Stimulated activated CD4-positive, alpha-beta T cell treated with anti-CD3 and anti-CD28 coated beads, TNF-alpha, amount 100 ng/mL, for 48 hours (primary cell): Measurements from ENCODE around the gene ALK.

Experiments used
- DNase-seq, 3 donors: peaks; one replicate each; pipeline ENCODE4 v3.0.0-alpha.2; 2020; ENCODE audit warnings: low read depth in 3 of 3

The ALK gene

DNA sequence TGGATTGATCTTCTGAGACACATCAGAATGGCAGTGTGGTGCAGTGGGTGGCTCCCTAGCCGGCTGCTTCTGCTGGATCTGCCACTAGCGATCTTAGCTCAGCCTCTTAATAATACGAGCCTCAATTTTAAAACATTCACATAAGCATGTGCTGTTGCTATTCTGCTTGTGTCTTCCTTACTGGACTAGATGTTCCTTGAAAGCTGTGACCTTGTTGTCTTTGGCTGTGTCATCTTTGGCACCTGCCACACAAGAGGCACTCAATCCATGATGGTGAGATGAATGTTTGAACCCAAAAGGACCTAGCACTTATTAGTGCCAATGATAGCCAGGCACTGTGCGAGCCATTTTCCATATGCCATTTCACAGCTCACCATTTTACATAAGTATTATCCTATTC, 393.0 kb downstream of the ALK start:
- DNase-seq = no peak

DNA sequence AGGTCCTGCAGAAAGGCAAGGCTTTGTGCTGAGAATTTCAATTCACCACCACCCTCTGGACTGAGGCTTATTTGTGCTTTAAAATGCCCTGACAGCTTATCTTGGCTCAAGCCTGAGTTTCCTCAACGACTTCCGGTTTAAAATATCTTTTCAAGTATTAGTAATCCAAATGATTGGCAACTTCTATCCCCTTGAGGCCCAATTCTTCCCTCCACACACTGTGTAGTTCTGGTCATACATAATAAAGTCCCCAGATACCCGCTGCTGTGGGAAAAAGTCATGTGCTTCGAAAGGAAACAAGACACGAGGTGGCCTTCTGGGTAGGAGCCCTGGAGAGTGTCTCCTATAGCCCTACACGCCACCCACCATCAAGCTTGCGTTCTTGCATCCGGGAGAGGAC, 393.4 kb downstream of the ALK start:
- no peak for DNase-seq

DNA sequence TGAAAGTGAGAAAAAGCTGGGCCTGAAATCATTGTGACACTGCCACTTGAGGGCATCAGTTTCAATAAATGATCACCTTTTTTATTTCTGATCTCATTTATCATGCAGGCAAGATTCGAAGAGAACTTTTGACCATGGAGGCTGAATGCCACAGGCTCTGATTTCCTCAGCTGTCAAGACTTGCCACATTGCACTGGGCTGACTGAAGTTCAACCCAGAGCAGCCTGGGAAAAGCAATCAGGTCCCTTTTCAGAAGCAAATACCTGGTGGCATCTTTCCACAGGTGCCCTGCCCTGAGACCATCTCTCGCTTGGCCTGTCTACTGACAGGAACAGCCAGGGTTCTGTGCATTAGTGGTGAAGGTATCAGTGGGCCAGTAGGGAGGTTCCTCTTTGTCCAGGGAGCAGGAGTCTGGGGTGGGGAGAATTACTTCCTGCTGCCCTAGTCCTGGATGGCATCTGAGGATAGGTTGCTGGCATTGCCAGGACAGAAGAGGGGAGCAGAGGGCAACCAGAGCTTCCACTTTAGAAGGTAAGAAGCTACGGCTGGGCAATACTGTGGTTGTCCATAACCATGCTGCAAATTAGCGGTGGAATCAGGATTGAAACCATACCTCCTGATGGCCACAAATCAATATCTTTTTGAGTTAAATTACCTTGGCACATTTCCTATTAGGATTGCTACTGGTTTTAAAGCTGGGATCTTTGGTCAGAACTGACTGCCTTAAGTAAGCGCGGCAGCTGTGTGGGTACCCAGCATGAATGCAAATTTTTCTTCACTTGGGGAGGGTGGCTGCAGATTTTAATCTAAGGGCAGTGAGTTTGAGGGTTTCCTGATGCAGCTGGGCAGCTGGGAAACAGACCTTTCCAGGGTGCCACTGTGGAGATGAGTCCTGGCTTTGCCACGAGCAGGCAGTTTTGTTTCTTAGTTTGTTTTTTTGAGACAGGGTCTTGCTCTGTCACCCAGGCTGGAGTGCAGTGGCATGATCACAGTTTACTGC, 394.5 kb downstream of the ALK start:
- no peak for DNase-seq

DNA sequence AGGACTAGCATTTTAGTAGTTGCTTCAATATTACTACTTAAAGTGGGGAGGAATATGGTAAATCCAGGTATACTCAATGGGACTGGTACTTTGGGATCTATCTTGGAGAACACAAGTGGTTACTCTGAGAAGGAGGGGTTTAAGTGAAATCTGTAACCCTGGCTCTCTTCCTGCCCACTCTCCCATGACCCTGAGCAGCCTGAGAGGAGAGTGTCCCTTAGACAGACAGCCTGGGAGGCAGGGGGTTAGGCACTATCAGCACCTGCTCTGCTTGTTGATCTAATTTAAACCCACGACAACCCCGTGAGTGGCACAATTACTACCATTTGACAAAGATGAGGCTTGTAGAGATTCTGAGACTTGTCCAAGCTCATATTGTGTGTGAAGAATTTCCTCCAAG, 395.5 kb downstream of the ALK start:
- DNase-seq = no peak

DNA sequence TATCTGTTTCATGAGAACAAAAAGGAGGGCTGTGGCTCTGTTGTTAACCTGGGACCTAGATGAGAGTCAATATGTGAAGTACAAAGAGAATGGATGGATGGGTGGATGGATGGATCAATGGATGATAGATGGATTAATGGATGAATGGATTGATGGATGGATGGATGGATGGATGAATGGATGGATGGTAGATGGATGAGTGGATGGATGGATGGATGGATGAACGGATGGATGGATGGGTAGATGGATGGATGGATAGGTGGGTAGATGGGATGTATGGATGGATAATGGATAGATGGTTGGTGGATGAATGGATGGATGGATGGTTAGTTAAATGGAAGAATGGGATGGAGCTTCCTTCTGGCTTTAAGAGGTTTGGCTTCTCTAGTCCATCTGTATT, 396.7 kb downstream of the ALK start:
- no peak for DNase-seq

DNA sequence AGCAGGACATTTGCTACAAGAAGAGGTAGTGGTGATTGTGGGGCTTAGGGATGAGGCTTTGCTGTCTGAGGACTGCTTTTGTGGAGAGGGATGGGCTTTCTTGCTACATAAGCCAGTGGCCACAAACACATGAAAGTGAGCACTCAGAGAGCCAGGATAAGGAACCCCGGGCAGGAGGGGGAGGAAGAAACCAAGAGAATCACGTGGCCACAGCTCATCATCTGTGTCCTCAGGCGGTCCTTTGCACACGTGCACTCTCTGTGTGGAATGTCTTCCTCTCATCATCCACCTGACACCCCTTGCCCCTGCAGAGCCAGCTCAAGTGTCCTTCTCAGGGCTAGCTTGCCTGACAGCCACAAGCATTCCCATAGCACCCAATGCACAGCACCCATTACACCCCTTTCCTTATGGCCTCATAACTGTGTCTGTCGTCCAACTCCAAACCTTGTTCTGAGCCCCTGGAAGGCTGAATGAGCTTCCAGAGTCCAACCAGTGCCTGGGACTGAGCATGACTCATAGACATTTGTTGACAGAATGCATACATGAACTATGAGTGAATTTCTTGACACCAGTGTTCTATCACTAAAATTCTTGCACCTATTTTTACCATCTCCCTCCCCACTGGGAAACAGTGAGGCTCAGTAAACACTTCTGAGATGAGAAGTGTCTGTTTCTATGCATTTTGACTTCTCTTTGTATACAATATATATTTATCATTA, 398.3 kb downstream of the ALK start:
- DNase-seq = no peak

DNA sequence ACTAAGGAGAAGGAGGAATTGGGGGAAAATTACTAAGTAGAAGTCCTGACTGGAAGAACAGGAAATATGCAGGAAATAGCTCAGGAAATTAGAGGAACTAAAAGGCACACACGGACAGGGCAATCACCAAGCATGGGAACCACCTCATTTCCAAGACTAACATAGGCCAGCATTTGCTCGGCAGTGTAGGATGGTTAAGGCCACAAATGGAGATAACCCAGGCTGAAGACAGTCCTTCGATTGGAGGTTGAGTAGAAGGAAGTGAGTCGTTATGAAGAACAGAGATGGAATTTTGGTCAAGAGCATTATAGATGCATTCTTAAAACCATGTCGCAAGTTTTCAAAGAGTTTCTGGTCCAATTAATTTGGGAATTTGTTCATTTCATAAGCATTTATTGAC, 401.4 kb downstream of the ALK start:
- DNase-seq = no peak

DNA sequence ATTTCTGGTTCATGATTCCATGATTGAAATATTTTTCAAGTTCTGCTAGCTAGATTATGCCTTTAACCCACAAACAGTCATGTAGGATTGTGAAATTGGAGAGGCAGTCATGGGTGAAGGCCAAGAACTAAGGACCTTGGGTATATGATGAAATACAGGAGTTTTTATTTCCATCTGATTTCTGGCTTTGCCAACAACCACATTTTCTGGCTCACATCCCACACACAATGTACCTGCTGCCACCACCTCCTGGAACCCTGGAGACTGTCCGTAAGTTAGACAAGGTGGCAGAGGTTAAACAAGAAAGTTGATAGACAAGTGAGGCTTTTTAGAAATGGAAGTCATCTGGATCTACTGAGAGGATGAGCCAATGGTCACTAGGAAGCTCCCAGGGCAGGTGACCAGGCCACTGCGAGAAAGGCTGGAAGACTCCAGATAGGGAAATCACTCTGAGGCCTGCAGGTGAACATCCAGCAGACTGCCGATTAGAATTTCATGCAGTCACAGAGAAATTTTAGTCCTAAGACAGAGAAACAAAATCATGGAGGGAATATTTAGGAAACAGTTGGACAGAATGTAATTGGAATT, 402.0 kb downstream of the ALK start:
- DNase-seq = no peak

DNA sequence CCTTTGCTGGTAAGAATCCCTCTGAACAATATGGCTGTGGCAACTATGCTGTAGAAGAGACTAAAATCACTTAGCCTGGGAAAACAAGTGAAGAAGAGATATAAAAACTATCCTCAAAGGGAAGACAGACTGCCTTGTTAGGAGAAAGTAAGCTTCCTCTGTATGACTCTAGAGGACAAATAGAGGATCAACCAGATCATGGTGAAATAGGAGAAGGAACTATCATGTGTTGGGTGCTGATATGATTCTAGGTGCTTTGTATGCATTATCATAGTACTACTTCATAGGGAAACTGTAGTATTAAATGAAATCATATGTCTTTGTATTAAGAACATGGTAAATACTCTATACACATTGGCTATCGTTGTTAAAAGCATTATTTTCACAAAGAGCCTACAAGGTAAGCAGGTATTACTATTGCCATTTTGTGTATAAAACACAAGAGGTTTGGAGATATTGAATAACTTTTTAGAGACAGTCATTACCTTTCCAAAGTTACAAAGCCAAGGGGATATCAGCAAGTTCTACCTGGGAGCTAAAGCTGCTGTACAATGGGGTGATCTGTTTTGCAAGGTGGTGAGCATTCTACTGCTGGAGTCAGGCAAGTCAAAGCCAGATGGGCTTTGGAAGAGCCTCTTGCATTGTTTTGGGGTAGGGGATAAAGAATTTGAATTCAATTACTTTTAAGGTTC, 402.6 kb downstream of the ALK start:
- no peak for DNase-seq

DNA sequence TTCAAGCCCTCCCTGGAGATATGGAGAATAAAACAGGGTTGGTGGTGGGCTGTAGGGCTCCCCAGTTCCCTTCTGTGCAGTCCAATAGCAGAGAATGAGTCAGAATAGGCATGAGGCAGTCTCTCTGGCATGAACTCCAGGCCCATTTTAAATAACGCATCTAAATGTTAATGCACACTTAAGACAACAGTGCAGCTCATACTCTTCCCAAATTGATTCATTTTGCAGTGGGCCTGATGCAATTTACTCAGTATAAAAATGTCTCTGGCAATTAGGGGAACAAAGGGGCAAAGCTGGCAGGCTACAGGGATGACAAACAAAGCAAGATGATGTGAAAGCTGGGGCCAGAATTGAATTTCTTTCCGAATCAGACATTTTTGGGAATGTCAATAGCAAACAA, 403.4 kb downstream of the ALK start:
- DNase-seq = no peak

DNA sequence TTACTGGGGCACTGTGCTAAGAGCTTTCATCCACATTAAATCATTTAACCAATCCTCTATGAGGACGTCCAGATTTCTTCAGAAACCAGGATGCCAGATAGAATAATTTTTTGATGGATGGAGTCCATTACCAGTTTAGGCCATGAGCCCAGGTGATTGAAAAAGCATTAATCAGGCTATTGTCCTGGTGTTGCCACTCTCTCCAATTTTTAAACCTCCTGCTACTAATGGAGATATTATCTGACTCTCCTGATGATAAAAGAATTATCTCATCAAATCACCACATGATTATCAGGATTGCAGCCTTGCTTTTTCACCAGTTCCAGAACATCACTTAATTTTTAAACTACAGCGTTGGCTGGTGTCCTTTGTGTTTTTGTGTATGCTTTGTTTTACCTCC, 404.0 kb downstream of the ALK start:
- no peak for DNase-seq

DNA sequence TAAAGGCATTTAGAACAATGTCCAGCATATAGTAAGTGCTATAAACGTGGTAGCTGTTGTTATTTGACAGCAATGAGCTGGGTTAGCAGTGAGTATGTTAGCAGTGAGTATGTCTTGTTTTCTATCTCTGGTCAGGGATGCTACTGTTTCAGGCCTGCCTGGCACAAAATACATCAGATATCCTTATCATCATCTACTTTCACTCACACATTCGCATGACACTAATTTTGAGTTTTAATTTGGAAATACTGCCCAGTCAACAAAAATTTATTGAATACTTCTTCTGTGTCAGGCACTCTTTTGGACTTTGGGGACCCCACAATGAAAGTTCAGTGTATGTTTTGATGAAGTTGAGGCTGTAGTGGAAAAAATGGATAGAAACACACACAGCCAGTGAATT, 404.6 kb downstream of the ALK start:
- DNase-seq = no peak

DNA sequence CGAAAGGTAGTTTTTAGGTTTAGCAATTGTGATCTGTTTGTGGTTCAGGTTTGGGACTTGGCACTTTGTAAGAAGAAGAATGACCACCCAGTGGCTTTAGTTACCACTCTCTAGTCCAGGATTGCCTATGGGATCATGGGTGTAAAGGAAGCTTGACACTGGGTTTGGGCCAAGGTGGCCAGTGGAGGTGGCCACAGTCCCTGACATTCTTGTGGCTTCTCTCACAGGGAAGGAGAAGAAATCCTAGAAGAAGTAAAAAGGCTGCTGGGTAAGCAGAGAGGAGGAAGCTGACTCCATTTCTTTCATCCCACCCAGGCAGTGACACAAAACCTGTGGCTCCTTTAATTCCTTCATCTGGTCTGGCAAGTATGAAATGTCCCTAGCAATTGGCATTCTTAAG, 411.5 kb downstream of the ALK start:
- no peak for DNase-seq

DNA sequence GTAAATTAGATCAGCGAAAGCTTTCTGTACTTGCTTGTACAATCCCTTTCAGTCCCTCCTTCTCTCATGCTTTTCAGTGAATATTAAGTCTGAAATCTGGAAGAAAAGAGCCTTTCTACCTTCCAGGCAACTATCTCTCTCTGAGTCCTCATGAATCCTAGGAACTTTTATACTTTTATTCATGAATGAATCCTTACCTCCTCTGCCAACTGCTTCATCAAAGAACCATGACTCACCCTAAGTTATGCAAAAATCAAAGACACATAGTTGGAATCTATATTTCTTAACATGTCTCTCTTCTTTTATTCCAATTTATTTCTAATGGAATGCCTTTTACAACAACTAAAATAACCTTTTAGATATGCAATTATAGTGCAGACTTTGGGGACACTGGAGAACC, 412.0 kb downstream of the ALK start:
- no peak for DNase-seq

DNA sequence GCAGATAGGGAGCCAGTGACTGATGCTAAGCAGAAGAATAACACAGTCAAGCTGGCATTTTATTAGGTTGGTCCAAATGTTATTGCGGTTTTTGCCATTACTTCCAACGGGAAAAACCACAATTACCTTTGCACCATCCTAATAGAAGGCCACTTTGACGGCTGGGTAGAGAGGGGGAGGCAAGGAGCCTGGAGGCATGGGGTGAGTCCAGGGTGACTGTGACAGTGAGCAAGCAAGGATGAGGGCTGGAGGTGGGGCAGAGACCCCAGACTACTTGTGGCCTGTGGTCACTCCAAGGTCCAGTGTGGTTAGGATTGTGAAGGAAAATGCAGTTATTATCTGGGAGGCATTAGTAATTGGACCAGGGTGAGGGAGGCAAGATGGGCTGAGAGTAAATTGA, 416.6 kb downstream of the ALK start:
- no peak for DNase-seq

DNA sequence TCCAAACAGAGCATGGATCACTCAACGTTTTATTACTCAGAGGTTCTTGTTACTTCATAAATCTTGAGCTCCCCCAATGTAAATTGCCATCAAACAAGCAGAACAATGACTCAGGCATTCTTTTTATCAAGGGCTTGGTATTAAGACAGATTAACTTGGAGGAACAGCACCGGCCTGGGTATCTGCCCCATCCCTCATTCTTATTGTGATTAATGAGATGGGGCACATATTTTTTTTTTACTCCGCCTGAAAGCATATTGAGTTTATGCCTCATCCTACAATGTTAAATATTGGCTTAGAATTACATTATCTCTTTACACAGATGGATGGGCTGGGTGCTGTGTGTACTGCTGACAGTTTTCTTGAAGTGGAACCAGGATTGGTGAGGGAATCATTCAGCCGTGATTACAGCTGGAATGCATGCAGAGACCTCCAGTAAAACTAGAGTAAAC, 418.9 kb downstream of the ALK start:
- no peak for DNase-seq

DNA sequence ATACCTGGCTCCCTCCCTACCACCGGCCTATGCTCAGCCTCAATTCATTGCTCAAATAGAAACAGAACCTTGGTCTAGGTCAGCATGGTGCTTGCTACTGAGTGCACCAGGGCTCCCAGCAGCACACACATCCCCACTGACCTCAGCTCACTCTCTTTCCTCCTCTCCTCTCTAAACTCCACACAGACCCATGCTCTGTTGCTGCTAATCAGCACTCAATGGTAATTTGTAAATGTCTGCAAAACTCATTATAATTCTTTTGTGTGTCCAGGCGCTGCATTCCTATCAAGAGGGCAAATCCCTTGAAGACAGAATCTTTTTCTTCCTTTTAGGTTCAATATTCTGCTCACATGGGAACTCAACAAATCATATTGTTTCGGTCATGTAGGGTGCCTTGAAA, 424.0 kb downstream of the ALK start:
- no peak for DNase-seq

DNA sequence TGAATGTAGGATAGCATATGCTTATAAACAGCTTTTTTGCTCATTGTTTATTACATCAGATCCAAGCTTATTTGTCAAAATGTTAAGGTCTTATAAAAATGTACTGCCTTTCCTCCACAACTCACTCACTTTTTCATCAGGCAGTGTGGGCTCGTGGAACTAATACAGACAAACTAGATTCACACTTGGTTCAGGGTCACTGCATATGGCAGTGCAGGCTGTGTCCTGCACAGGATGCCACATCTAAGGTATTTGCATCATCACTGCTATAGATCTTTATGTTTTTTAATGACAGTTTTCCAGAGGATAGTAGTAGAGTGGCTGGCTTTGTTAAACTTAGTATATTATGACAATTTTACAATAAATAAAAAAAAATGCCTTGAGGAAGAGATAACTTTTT, 425.2 kb downstream of the ALK start:
- DNase-seq = no peak

DNA sequence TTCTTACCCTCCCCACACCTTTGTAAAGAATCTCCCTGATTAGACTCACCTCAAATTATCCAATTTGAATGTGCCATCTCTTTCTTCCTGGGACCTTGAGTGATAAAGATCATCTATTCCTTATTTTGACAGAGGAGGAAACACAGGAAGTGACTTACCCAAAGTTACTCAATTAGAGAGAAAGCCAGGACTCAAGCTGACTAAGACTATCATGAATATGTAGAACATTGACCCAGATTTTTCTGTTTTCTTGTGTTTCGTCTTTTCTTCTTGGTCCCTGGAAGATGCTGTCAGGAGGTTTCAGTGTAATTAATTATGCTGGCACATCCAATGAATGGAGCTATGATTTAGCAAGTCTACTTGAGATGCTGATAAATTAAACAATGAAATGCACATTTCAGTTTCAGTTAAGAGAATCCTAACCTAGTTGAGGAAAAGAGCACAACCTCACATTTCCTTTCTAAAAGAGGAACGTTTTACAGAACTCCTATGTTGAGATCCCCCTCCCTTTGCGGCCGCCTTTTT, 425.8 kb downstream of the ALK start:
- DNase-seq = no peak

DNA sequence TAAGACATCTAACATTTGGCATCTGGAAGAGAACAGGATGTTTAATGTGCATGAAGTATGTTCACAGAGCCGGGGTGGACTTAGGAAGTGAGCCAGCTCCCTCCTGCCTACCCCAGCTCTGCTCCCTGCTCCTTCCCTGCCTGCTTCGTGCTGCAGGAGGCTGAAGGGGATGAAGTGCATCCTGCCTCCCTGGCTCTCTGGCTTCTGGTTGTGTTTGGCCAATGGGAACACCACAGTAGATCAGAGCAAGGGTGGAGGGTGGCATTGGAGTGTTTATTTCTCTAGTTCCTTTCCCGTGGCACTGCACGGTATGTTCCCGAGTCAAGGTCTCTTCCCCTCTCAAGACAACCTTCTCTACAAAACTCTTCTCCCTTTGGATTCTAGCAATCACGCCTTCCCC, 426.3 kb downstream of the ALK start:
- no peak for DNase-seq

DNA sequence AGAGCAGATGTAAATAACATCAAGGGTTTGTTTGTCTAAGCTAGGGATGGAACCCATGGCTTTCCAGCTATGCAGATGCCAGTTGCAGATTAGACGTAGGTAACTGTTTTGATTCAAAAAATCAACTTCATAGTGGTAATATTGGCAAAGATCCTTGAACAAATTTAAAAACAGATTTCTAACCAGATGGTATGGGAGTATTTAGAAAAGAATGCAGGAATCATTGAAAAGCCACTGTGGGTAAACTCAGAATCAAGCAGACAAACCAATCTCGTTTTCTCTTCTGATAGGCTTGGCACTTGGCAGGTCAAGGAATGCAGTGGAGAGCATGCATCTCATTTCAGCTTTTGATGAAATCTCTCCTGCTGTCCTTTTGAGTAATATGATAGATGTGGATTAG, 428.7 kb downstream of the ALK start:
- no peak for DNase-seq

DNA sequence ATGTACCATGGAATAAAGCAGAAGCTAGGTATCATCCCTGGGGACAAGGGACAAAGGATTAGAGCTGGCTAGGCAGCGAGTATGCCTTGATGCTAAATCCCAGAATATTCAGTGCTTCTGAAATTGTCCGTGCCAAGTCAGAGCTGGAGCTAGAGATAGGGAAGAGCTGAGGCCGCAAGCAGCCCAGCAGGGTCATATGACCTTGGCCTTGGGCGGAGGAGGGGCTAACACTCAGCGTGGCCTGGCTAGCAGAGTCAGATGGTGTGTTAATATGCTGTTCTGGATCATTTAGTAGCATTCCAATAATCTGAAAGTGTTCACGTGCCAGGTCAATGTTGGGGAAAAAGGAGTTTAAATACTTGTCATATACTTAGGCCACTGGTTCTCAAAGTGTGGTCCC, 431.3 kb downstream of the ALK start:
- DNase-seq = no peak
